ENCODE data around the gene SPOCK1. TPM values are rescaled to one million over a fixed set of nuclear protein-coding genes. Genes with fewer than 3 reads are reported as not detected.

The SPOCK1 gene
- total RNA-seq, 1 donor, result 0.42 TPM

DNA sequence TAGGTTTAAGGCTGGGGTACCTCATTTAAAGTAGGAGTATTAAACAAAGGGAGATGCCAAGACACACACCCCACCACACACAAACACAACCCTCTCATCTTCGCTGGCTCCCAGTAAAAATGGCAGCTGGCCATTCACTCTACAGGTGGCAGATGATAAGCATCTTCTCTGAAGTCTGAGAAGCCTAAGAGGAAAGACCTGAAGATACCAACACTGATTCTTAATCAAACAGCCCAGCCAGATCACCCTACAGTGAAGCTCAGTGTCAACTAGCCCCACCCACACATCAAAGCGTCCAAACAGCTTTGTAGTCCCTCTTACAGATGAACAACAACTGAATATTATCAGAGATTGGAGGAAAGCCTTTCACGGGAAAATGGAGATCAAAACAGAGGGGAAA lies 59.5 kb downstream of the SPOCK1 start:
- no peaks in the 10 kb centered on the region for H3K4me1 ChIP-seq (ENCODE audit: insufficient read depth, low read length)
- H3K27me3 ChIP-seq (ENCODE audit: insufficient read depth, low read length), result no peaks in the 10 kb centered on the region
- H3K9me3 ChIP-seq (ENCODE audit: low read depth, low read length), result no peaks in the 10 kb centered on the region
- H3K4me3 ChIP-seq (ENCODE audit: low read length), result no peak overlapping the region

DNA sequence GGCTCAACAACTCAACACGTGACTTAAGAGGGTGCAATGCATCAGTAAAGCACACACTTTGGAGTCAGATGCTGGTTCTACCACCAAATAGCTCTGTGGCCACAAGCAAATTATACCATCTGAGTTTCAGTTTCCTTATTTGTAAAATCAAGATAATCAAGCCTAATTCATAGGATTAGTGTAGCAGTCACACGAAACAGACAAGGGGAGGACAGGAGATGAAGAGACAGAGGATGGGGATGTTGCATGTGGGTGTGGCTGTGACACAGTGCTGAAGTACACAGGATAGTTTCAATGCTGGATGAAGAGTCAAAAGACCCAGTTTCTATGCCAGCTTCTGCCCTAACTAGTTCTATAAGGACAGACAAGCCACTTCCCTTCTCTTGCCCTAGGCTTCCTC lies 60.2 kb downstream of the SPOCK1 start:
- H3K4me3 ChIP-seq (ENCODE audit: low read length), result no peak overlapping the region
- H3K9me3 ChIP-seq (ENCODE audit: low read depth, low read length), result no peaks in the 10 kb centered on the region
- H3K27me3 ChIP-seq (ENCODE audit: insufficient read depth, low read length), result no peaks in the 10 kb centered on the region
- H3K4me1 ChIP-seq (ENCODE audit: insufficient read depth, low read length), result no peaks in the 10 kb centered on the region

DNA sequence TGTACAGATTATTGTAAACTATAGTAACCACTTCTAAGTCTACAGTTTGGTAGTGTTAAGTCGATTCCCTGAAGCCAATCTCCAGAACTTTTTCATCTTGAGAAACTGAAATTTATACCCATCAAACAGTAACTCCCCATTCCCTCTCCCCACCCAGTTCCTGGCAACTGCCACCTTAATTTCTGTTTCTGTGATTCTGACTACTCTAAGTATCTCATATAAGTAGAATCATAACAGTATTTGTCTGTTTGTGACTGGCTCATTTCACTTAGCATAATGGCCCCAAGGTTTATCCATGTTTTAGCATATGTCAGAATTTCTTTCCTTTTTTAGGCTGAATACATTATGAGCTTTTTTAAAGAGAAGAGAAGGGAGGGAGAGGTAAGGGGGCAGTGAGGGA lies 61.4 kb downstream of the SPOCK1 start:
- Histone ChIP-seq H3K27me3 (ENCODE audit: insufficient read depth, low read length) (no peaks in the 10 kb centered on the region), H3K4me1 (ENCODE audit: insufficient read depth, low read length) (no peaks in the 10 kb centered on the region), H3K9me3 (ENCODE audit: low read depth, low read length) (no peaks in the 10 kb centered on the region), H3K4me3 (ENCODE audit: low read length) (no peak overlapping the region)

DNA sequence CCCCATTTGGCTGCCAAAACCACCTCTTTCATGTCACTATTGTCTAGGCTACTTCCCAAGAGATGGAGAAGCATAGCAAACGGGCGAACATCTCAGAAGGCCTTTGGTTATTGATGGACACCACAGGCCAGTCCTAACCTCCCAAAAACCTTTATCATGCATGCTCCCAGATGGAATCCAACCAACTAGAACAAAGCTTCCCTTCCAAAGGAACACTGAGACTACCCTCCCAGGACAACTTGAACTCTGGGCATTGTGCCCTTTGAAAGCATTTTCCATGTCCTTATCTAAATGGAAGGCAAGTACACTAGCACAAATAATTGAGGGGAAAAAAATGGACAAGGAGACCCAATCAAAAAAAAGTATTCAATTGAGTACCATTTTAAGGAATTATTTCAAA lies 65.6 kb downstream of the SPOCK1 start:
- Histone ChIP-seq H3K9me3 (ENCODE audit: low read depth, low read length) (no peaks in the 10 kb centered on the region), H3K4me1 (ENCODE audit: insufficient read depth, low read length) (no peaks in the 10 kb centered on the region), H3K4me3 (ENCODE audit: low read length) (no peak overlapping the region), H3K27me3 (ENCODE audit: insufficient read depth, low read length) (no peaks in the 10 kb centered on the region)

DNA sequence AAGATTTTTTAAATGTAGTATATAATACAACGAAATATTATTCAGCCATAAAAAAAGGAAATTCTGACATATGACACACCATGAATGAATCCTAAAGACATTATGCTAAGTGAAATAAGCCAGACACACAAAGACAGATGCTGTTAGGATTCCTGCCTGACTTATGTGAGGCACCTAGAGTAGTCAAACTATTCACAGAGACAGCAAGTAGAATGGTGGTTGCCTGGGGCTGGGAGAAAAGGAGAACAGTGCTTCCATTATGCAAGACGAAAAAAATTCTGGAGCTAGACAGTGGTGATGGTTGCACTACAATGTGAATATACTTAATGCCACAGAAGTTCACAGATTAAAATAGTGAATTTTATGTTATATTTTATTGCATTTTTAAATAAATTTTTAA lies 66.8 kb downstream of the SPOCK1 start:
- no peaks in the 10 kb centered on the region for H3K9me3 ChIP-seq (ENCODE audit: low read depth, low read length)

DNA sequence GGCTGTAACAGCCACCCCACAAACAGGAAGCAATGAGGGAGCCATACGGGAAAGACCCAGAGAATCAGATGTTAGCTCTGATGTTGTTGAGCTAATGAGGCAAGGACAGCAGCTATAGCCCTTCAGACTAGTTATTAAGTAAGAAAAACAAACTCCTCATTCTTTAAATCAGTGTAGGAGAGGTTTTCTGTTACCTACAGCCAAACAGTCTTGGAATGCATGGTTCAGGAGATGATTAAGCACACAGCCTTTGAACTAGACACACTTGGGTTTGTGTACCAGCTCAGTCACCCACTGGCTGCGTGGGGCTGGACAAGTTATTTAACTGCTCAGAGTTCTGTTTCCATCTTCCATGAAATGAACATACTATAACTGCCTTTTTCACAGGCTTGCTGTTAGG lies 68.1 kb downstream of the SPOCK1 start:
- H3K27me3 ChIP-seq (ENCODE audit: insufficient read depth, low read length), result no peaks in the 10 kb centered on the region

More for the DNA sequence above, 66.8 kb downstream of the SPOCK1 start:
- Histone ChIP-seq H3K4me3 (ENCODE audit: low read length) (no peak overlapping the region), H3K27me3 (ENCODE audit: insufficient read depth, low read length) (no peaks in the 10 kb centered on the region), H3K4me1 (ENCODE audit: insufficient read depth, low read length) (no peaks in the 10 kb centered on the region)

DNA sequence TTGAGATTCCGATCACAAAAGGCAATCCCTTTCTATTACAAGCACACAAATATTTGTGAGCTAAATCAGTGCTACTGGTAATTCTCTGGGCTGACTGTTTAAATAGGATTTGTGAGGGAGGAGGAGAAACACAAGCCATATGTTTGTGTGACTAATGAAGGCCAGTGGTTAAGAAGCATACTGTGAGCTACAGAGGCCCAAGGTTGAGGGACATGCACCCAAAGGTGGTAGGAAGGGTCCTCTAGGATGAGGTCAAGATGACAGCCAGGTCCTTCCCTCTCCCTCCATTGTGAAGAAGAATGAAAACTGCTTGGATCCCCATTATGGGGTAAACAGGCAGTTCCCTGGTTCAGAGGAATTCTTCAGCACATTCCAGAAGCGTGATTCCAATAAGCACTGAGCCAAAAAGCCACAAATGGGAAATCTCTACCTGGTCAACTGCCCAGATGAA lies 83.9 kb downstream of the SPOCK1 start:
- H3K4me3 ChIP-seq (ENCODE audit: low read length), result no peak overlapping the region
- no peaks in the 10 kb centered on the region for H3K9me3 ChIP-seq (ENCODE audit: low read depth, low read length)
- H3K4me1 ChIP-seq (ENCODE audit: insufficient read depth, low read length), result no peaks in the 10 kb centered on the region
- no peaks in the 10 kb centered on the region for H3K27me3 ChIP-seq (ENCODE audit: insufficient read depth, low read length)

More for the DNA sequence above, 68.1 kb downstream of the SPOCK1 start:
- Histone ChIP-seq H3K4me3 (ENCODE audit: low read length) (no peak overlapping the region), H3K9me3 (ENCODE audit: low read depth, low read length) (no peaks in the 10 kb centered on the region), H3K4me1 (ENCODE audit: insufficient read depth, low read length) (no peaks in the 10 kb centered on the region)

DNA sequence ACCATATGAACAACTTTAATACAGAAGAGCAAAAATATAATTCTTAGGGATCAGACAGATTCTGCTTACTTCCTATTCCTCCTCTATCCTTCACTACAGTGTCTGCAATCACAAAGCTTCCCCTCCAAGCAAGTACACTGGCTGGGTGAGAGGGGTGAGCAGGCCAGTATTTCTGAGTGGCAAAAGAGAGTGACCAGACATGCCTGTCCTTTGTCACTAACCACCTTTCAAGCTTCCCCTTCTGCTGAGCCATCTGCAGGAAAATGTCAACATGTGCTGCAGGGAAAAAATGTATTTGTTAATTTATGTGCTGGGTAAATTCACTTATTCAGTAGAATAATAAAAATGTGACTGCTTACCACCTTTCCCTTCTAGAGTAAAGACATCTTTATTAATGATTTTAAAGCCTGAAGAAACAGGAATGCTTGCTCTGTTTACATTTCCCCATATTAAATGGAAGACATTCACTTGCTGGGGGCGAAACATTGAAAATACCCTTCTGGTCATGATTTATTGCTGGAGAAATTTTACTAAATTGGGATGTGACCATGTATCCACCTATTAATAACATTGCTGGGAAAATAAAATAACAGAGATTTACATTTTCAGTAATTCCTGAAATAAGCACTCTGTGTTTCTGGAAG lies 84.9 kb downstream of the SPOCK1 start:
- H3K4me1 ChIP-seq (ENCODE audit: insufficient read depth, low read length), result no peaks in the 10 kb centered on the region
- H3K9me3 ChIP-seq (ENCODE audit: low read depth, low read length), result no peaks in the 10 kb centered on the region

DNA sequence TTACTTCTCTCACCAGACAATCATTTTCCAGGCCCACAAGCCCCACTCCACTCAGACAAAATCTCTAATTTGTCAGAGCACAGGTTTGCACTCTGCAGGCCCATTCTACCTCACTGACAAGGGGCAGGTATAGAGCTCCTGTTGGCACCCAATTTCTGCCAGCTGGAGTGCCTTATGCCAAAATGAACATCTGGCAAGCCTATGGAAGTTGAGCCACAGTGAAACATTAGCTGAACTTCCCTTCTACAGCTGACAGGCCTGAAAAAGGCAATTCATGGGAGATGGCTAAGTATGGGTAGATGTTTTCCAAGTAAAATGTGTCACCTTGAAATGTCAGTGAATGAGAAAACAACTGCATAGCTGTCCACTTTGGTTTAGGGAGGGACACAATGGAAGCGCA lies 87.0 kb downstream of the SPOCK1 start:
- Histone ChIP-seq H3K4me1 (ENCODE audit: insufficient read depth, low read length) (no peaks in the 10 kb centered on the region), H3K27me3 (ENCODE audit: insufficient read depth, low read length) (no peaks in the 10 kb centered on the region), H3K9me3 (ENCODE audit: low read depth, low read length) (no peaks in the 10 kb centered on the region), H3K4me3 (ENCODE audit: low read length) (no peak overlapping the region)

More for the DNA sequence above, 84.9 kb downstream of the SPOCK1 start:
- Histone ChIP-seq H3K4me3 (ENCODE audit: low read length) (no peak overlapping the region), H3K27me3 (ENCODE audit: insufficient read depth, low read length) (no peaks in the 10 kb centered on the region)

DNA sequence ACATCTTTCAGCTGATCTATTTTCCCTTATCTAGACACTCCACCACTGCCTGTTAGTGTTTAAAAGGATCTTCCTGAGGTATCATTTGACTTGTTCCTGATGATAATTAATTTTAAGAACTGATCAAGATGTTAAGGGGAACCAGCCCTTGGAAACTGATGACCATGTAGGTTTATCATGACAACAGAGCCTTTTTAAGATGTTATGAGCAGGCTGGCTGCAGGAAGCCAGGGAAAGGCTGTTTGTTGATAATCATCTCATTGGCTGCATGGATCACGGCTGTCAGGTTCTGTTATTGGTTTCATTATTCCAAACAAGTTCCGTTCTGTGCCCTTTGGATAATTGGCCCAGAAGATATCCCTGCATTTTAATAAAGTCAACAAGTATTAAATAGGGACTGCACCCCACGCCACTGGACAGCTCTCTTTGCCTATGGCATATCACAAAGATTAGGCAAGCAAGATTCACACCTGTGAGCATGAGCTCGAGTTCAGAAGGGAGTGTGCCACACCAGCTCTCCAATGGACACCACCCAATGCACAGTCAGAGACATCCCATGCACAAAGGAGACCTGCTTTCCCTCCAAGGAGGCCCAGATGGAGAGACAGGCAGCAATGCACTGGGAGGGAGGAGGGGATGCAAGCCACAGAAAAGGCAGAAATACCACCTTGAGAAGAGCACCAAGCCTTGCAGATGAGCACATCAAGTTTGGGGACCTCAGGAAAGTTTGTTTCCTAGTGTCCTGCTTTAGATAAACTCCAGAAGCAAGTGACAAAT lies 88.7 kb downstream of the SPOCK1 start:
- no peak overlapping the region for H3K4me3 ChIP-seq (ENCODE audit: low read length)
- no peaks in the 10 kb centered on the region for H3K4me1 ChIP-seq (ENCODE audit: insufficient read depth, low read length)
- no peaks in the 10 kb centered on the region for H3K27me3 ChIP-seq (ENCODE audit: insufficient read depth, low read length)
- H3K9me3 ChIP-seq (ENCODE audit: low read depth, low read length), result no peaks in the 10 kb centered on the region

DNA sequence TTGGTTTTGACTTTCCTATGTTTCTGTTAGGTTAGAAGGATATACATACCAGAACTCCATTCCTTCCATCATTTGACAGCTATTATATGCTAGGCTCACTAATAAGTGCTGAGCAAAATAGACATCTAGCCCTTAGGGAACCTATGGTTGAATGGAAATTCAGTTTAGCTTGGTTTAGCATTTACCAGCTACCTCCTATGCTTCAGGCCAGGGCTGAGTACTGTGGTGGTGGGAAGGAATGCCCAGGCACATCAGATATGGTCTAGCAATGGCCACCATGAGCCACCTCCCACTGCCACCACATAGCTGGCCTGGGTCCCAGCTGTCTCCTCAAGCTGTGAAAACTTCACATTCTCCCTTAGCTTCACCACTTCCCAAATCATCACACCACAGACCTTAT lies 89.4 kb downstream of the SPOCK1 start:
- Histone ChIP-seq H3K4me1 (ENCODE audit: insufficient read depth, low read length) (no peaks in the 10 kb centered on the region), H3K9me3 (ENCODE audit: low read depth, low read length) (no peaks in the 10 kb centered on the region), H3K27me3 (ENCODE audit: insufficient read depth, low read length) (no peaks in the 10 kb centered on the region), H3K4me3 (ENCODE audit: low read length) (no peak overlapping the region)

DNA sequence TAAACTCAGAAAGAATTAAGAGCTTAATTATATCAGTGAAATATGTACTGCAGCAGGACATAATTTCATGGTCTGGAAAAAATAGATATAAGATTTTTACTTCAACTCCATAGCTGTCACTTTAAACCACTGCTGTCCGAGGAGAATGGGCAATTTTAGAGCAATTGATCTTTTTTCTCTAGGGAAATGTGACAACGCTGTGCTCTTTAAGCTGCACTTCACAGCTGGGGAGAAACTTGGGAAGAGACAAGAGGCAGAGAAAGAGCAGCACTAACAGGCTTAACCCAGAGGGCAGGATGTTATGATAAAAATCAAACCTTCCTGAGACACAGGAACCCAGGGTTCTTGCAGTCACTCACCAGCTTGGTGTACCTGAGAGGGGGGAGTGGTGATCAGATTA lies 92.0 kb downstream of the SPOCK1 start:
- Histone ChIP-seq H3K9me3 (ENCODE audit: low read depth, low read length) (no peaks in the 10 kb centered on the region), H3K4me1 (ENCODE audit: insufficient read depth, low read length) (no peaks in the 10 kb centered on the region), H3K27me3 (ENCODE audit: insufficient read depth, low read length) (no peaks in the 10 kb centered on the region), H3K4me3 (ENCODE audit: low read length) (no peak overlapping the region)

DNA sequence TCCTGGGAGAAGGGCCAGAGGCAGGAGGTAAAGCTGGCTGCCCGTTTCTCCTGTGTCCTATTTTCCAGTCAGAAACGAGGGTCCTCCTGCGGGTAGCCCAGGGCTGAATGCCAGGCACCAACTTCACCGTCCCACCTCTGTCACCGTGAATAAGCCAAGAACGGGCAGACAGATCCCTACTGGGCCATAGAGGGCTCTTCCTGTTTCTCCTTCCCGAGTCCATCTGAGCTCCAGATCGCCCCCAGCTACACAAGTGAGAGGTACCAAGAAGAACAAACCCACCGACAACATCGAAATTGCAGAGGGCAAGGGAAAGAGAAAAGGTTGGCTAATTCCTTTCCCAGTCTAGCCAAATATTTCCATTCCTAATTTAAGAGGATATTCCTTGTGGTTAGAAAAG lies 93.7 kb downstream of the SPOCK1 start:
- no peaks in the 10 kb centered on the region for H3K27me3 ChIP-seq (ENCODE audit: insufficient read depth, low read length)
- H3K9me3 ChIP-seq (ENCODE audit: low read depth, low read length), result no peaks in the 10 kb centered on the region
- no peaks in the 10 kb centered on the region for H3K4me1 ChIP-seq (ENCODE audit: insufficient read depth, low read length)
- no peak overlapping the region for H3K4me3 ChIP-seq (ENCODE audit: low read length)

DNA sequence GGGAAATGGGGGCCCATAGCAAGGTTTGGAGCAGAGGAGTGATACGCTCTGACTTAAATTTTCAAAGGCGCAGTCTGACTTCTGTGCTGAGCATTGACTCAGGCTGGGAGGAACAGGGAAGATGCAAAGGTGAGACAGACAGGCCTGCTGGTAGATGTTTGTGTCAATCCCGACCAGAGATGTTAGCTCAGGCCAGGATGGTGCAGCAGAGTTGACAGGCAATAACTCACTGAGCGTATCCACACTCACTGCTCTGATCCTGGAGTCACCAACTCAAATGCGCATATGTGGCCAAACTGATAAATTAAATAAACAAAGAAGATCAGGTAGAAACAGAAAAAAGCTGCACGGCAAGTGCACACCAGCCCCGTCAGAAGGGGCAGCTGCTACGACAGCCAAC lies 95.3 kb downstream of the SPOCK1 start:
- Histone ChIP-seq H3K4me1 (ENCODE audit: insufficient read depth, low read length) (no peaks in the 10 kb centered on the region), H3K4me3 (ENCODE audit: low read length) (no peak overlapping the region), H3K9me3 (ENCODE audit: low read depth, low read length) (no peaks in the 10 kb centered on the region), H3K27me3 (ENCODE audit: insufficient read depth, low read length) (no peaks in the 10 kb centered on the region)

DNA sequence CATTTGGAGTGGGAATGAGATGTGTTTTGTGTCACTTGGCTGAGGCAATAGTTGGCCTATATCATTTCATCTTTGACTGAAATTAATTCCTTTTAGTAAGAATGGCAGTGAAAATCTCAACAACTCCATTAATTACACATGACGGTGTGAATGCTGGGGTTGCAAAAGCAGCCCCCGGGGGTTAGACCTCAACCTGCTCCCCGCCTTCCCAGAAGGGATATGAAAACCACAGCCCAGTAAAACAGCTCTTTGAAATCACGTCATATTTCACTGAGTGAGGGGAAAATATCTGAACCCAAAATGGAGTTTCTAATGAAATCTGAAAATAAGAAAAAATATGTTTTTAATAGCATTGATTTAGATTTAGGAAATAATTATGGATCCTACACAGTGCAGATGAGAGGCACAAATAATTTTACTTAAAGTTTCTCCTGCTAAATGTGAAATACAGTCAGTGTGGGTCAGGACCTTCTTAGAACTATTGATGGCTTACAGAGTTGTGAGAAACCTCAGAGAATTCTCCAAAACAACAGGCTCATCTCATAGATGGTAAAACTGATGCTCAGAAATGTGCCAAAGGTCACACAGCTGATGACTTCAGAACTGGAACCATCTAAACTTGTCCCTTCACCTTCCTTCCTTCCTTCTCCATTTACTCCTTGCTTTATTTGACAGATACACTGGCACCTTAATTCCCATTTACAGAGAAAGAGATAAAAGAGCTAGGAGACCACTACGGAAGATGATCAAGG lies 96.5 kb downstream of the SPOCK1 start:
- no peaks in the 10 kb centered on the region for H3K9me3 ChIP-seq (ENCODE audit: low read depth, low read length)
- no peak overlapping the region for H3K4me3 ChIP-seq (ENCODE audit: low read length)
- no peaks in the 10 kb centered on the region for H3K4me1 ChIP-seq (ENCODE audit: insufficient read depth, low read length)
- H3K27me3 ChIP-seq (ENCODE audit: insufficient read depth, low read length), result no peaks in the 10 kb centered on the region
